Measurements from ENCODE around the gene GRHL1. TPM values are rescaled to one million over a fixed set of nuclear protein-coding genes. Genes with fewer than 3 reads are reported as not detected.

Gene GRHL1
- total RNA-seq, 1 experiment from 2014 or later: 0.96 TPM

DNA sequence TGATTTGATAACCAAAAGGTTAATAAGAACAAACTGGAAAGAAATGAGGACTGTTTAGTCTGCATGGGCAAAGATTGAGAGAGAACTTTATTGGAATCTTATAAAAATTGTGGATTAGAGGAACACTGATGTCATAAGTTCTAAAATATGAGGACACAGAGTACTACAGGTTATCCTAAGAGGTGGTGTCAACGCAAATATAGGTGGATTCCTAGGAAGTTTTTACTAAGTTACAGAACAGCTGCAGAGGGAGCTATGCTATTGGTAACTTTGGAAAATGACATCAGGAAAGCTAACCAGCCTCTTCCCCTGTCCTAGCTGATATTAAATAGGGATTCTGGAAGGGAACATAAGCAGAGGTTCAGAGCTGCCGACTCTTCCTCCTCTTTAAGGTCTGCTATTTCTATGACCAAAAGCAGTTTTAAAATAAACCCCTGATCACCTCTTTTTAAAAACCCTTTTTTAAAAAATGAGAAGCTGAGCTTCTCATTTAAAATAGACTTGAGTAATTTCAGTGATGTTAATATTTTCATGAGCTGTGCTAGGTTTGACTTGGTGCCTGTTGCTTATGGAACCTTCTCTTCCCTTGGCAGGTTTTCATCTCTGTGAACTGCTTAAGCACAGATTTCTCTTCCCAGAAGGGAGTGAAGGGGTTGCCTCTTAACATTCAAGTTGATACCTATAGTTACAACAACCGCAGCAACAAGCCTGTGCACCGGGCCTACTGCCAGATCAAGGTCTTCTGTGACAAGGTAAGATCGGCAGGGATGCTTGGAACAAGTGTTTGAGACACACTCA is 34.2 kb downstream of the GRHL1 start:
- TF ChIP-seq CTCF (IDR thresholded peaks at IDR 0.05; ENCODE audit: unreplicated experiment): no peak
- no peak overlapping the region for H3K4me3 Mint-ChIP-seq (ENCODE audit: unreplicated experiment)
- DNase-seq (ENCODE audit: unreplicated experiment): no peak
- no peaks in the 10 kb centered on the region for H3K27me3 Mint-ChIP-seq (ENCODE audit: insufficient read depth, unreplicated experiment)
- no TSS peak for BruUV-seq (replicated peaks)
- ChIA-PET POLR2A (interaction anchor here (0.8 to 1.2 kb wide), 2 partner anchors 54 to 58 kb away, joined by 3 to 5 read pairs; partner anchors contain the start of gene KLF11), CTCF (interaction anchor here (0.6 to 7.8 kb wide), 22 partner anchors 8 to 449 kb away, joined by 3 to 81 read pairs (median 6); no protein-coding TSS in a partner anchor)
- H3K27ac Mint-ChIP-seq (ENCODE audit: low read depth, unreplicated experiment): no peak overlapping the region
- no peaks in the 10 kb centered on the region for H3K9me3 Mint-ChIP-seq (ENCODE audit: unreplicated experiment)
- H3K36me3 Mint-ChIP-seq (ENCODE audit: insufficient read depth, unreplicated experiment): no peaks in the 10 kb centered on the region
- H3K4me1 Mint-ChIP-seq (ENCODE audit: insufficient read depth, unreplicated experiment): no peaks in the 10 kb centered on the region
- intact Hi-C loops (cut with micrococcal nuclease): no loop called here

- intact Hi-C loops (cut with micrococcal nuclease): no loop called here
- no peak for TF ChIP-seq CTCF (IDR thresholded peaks at IDR 0.05; ENCODE audit: unreplicated experiment)
- no TSS peak for BruUV-seq (replicated peaks)
- ChIA-PET CTCF (interaction anchor here (0.7 to 7.8 kb wide), 4 partner anchors 59 to 175 kb away, joined by 3 to 81 read pairs (median 4); no protein-coding TSS in a partner anchor), POLR2A (no interaction called here)
- H3K4me1 Mint-ChIP-seq (ENCODE audit: insufficient read depth, unreplicated experiment): no peaks in the 10 kb centered on the region
- H3K27ac Mint-ChIP-seq (ENCODE audit: low read depth, unreplicated experiment): no peak overlapping the region
- H3K9me3 Mint-ChIP-seq (ENCODE audit: unreplicated experiment): no peaks in the 10 kb centered on the region
- DNase-seq (ENCODE audit: unreplicated experiment): no peak
- H3K4me3 Mint-ChIP-seq (ENCODE audit: unreplicated experiment): no peak overlapping the region
- H3K27me3 Mint-ChIP-seq (ENCODE audit: insufficient read depth, unreplicated experiment): no peaks in the 10 kb centered on the region
- no peaks in the 10 kb centered on the region for H3K36me3 Mint-ChIP-seq (ENCODE audit: insufficient read depth, unreplicated experiment)
Observed at GRCh38 chr2:9988320-9988719, 36.8 kb downstream of the GRHL1 start.

- TF ChIP-seq CTCF (IDR thresholded peaks at IDR 0.05; ENCODE audit: unreplicated experiment): no peak
- no peaks in the 10 kb centered on the region for H3K36me3 Mint-ChIP-seq (ENCODE audit: insufficient read depth, unreplicated experiment)
- intact Hi-C loops (cut with micrococcal nuclease): no loop called here
- H3K27ac Mint-ChIP-seq (ENCODE audit: low read depth, unreplicated experiment): no peak overlapping the region
- ChIA-PET POLR2A (no interaction called here), CTCF (interaction anchor here (0.6 kb wide), 1 partner anchor 446 kb away, joined by 3 read pairs; no protein-coding TSS in a partner anchor)
- DNase-seq (ENCODE audit: unreplicated experiment): no peak
- no peaks in the 10 kb centered on the region for H3K9me3 Mint-ChIP-seq (ENCODE audit: unreplicated experiment)
- H3K4me1 Mint-ChIP-seq (ENCODE audit: insufficient read depth, unreplicated experiment): no peaks in the 10 kb centered on the region
- no peaks in the 10 kb centered on the region for H3K27me3 Mint-ChIP-seq (ENCODE audit: insufficient read depth, unreplicated experiment)
- BruUV-seq (replicated peaks): no TSS peak
- no peak overlapping the region for H3K4me3 Mint-ChIP-seq (ENCODE audit: unreplicated experiment)
Observed at GRCh38 chr2:9990736-9991135, 39.2 kb downstream of the GRHL1 start.

DNA sequence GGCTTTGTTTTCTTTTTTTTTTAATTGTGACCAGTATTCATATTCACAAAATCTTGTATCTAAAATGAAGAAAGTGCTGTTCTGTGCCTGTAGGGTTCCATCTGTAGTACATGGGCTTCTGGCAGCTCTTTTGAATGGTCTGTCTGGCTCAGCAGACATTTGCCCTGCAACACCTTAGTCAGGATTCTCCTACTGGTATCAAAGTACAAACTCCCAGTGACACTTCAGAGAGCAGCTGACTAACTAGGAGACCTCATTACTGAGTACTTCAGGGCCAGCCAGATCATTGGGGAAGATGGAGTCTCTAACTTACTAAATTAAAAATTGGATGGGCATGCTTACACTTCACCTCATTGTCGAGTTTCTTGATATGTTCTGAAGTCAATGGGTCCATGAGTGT is 39.7 kb downstream of the GRHL1 start:
- Mint-ChIP-seq H3K27ac (ENCODE audit: low read depth, unreplicated experiment) (no peak overlapping the region), H3K27me3 (ENCODE audit: insufficient read depth, unreplicated experiment) (no peaks in the 10 kb centered on the region), H3K36me3 (ENCODE audit: insufficient read depth, unreplicated experiment) (no peaks in the 10 kb centered on the region), H3K4me3 (ENCODE audit: unreplicated experiment) (no peak overlapping the region), H3K9me3 (ENCODE audit: unreplicated experiment) (no peaks in the 10 kb centered on the region), H3K4me1 (ENCODE audit: insufficient read depth, unreplicated experiment) (no peaks in the 10 kb centered on the region)
- DNase-seq (ENCODE audit: unreplicated experiment): no peak
- ChIA-PET CTCF (interaction anchor here (0.6 to 1.6 kb wide), 2 partner anchors 15 to 445 kb away, joined by 3 read pairs; no protein-coding TSS in a partner anchor), POLR2A (no interaction called here)
- intact Hi-C loops (cut with micrococcal nuclease): no loop called here
- BruUV-seq (replicated peaks): no TSS peak
- TF ChIP-seq CTCF (IDR thresholded peaks at IDR 0.05; ENCODE audit: unreplicated experiment): no peak
